Muscle of leg (tissue), 11 donors: ENCODE results near the gene MED16. TPM values are rescaled to one million over a fixed set of nuclear protein-coding genes. Genes with fewer than 3 reads are reported as not detected.
A peak's percentile ranks its signal among the peaks of the same experiment; 100 is the strongest.
"Not testable (repeated sequence)": the region's sequence is repeated elsewhere in the genome, so short reads cannot be mapped to it uniquely, and the experiment has no call there.

Source experiments
- DNase-seq: peaks from one replicate; pipeline ENCODE4 v3.0.0; 2013
- H3K27ac ChIP-seq: one replicate; pipeline ENCODE4 v1.5.1; 2013; ENCODE audit warnings: mild to moderate bottlenecking, low read length, control low read depth
- H3K27me3 ChIP-seq: one replicate; pipeline ENCODE4 v1.6.1; 2013; ENCODE audit warnings: low read length; ENCODE audit not compliant: control insufficient read depth, insufficient read depth
- H3K36me3 ChIP-seq: one replicate; pipeline ENCODE4 v1.6.1; 2013; ENCODE audit warnings: low read length; ENCODE audit not compliant: control insufficient read depth, insufficient read depth
- H3K4me1 ChIP-seq: one replicate; pipeline ENCODE4 v1.6.1; 2013; ENCODE audit warnings: low read length; ENCODE audit not compliant: control insufficient read depth, insufficient read depth
- H3K4me3 ChIP-seq: one replicate; pipeline ENCODE4 v1.5.1; 2013; ENCODE audit warnings: low read length, control low read depth
- H3K9me3 ChIP-seq: replicated peaks from 2 replicates; pipeline ENCODE4 v1.6.1; 2013; ENCODE audit warnings: low read depth, low read length; ENCODE audit not compliant: control insufficient read depth
- WGBS: methylation state at CpG from one replicate; pipeline ENCODE4 v1.1.5; 2013; ENCODE audit warnings: missing lambda C conversion rate; ENCODE audit not compliant: insufficient coverage; 5-methylcytosine and 5-hydroxymethylcytosine counted together
- polyA plus RNA-seq, 8 donors: library from polyadenylated mRNA; unstranded; fragments of 120-200 nt; gene quantifications; one replicate each; pipeline versions ENCODE4 v1.2.1 to v1.2.3, GENCODE V29; 2013; ENCODE audit warnings: inconsistent platforms in 1 of 8, low replicate concordance in 1 of 8; ENCODE audit not compliant: insufficient read length in 8 of 8, insufficient read depth in 1 of 8
- total RNA-seq: library from RNA; stranded (reverse); fragments of 120-200 nt; gene quantifications from one replicate; pipeline ENCODE4 v1.2.4, GENCODE V29; 2013

MED16 gene
- total and polyA plus RNA-seq, 9 donors: 11.6 to 48.1 (median 37.7) TPM

DNA sequence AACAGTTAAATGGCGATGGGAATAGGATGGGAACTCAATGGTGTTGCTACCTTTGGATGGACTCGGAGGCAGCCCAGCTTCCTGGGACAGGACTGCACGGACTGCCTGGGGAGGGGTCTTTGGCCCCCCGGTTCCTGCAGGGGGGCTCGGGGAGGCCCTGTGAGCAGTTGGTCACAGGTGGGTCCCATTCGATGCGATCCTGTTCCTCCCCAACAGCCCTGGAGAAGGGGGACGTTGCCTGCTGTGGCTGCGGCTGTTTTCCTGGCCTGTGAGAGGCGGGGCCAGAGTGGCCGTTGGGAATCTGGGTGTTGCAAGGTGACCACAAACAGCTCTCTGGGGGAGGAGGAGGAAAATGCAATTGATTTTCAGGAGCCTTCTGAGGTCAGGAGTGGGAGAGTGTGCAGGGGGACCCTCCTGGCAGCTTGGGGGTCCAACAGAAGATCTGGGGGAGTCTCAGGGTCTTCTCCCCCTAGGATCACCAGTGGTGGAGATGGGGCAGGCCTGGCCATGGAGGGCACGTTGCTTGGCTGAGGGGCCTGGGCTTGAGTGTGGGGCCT lies 69.3 kb downstream of the MED16 start:
- peaks cover 37% of the 10 kb centered on the region for H3K27me3 ChIP-seq
- H3K36me3 ChIP-seq: no peaks in the 10 kb centered on the region
- no peaks in the 10 kb centered on the region for H3K4me1 ChIP-seq
- WGBS: 36% methylated on average over 7 of the region's 12 CpGs
- H3K4me3 ChIP-seq: no peak overlapping the region
- DNase-seq: no peak
- H3K9me3 ChIP-seq: no peaks in the 10 kb centered on the region
- no peak overlapping the region for H3K27ac ChIP-seq

- Histone ChIP-seq H3K27ac (no peak within 1 kb of the TSS), H3K27me3 (peaks cover 37% of the 10 kb centered on the region), H3K4me3 (no peak within 1 kb of the TSS), H3K36me3 (no peaks in the 10 kb centered on the region), H3K4me1 (no peaks in the 10 kb centered on the region), H3K9me3 (no peaks in the 10 kb centered on the region)
- peak; percentile 11 for DNase-seq
- 0% methylated on average over 20 of the region's 86 CpGs for WGBS
Observed at GRCh38 chr19:821825-822503, 71.0 kb downstream of the MED16 start, which contains the start of gene PLPPR3. PLPPR3 (minus strand) TSS chr19:821955; CDS start chr19:821559, 396 bp downstream.

DNA sequence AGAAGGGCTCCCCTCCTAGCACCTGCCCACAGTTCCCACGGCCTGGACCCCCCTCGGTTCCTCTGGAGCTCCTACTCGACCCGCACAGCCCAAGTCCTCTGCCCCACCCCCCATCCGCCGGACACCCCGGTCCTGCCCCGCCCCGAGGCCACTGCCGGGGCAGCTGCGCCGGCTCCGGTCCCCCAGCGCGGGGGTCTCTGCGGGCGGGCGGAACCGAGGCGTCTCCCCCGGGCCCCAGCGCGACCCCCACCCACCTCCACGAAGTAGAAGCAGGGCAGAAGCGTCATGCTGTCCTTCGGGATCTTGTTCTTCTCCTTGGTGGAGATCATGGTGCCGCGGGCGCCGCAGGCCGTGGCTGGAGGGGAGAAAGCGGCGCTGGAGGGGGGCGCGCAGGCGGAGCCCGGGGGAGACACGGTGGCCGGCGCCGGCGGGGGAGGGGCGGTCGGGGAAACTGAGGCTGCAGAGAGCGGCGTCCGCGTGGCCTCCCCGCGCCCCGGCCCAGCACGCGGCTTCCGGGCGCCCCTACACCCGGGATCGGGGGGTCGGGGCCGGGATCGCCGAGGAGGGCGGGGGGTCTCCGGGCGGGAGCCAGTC lies 71.7 kb downstream of the MED16 start:
- Histone ChIP-seq H3K36me3 (no peaks in the 10 kb centered on the region), H3K9me3 (no peaks in the 10 kb centered on the region), H3K27me3 (peaks cover 37% of the 10 kb centered on the region), H3K27ac (no peak overlapping the region), H3K4me3 (no peak overlapping the region), H3K4me1 (no peaks in the 10 kb centered on the region)
- DNase-seq: peak; percentile 15
- WGBS: under 1% methylated on average over 60 of the region's 64 CpGs

DNA sequence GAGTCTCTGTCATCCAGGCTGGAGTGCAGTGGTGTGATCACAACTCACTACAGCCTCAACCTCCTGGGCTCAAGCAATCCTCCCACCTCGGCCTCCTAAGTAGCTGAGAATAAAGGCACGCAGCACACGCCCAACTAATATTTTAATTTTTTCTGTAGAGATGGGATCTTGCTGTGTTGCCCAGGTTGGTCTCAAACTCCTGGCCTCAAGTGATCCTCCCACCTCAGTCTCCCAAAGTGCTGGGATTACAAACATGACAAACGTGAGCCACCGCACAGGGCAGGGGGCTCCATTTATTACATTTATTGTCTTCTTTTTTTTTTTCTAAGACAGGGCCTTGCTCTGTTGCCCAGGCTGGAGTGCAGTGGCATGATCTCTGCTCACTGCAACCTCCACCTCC lies 72.8 kb downstream of the MED16 start:
- H3K4me1 ChIP-seq, H3K27ac ChIP-seq, DNase-seq, H3K4me3 ChIP-seq, H3K9me3 ChIP-seq, H3K36me3 ChIP-seq: not testable (repeated sequence)
- 90% methylated on average over 2 of the region's 5 CpGs for whole genome bisulfite sequencing
- H3K27me3 ChIP-seq: peaks cover 33% of the 10 kb centered on the region

Other genes starting within 250 kb of the MED16 start
- gene RNF126, start 230.0 kb downstream of the MED16 start, total RNA-seq: 13.2 TPM
- gene RNF126, start 230.0 kb downstream of the MED16 start, polyA plus RNA-seq: 10 to 100 TPM; 22.2 to 36.0 (median 30.4) TPM
- gene FSTL3, start 216.8 kb downstream of the MED16 start, total RNA-seq: 21.2 TPM
- 10 to 100 TPM; 14.5 to 24.3 (median 18.2) TPM for gene FSTL3, start 216.8 kb downstream of the MED16 start, polyA plus RNA-seq
- gene PRSS57, start 197.7 kb downstream of the MED16 start, total RNA-seq: 0.04 TPM
- 1 to 10 TPM in 1 of 8 donors, under 1 TPM in 6, not detected in 1; 0.16 to 1.2 (median 0.31) TPM for gene PRSS57, start 197.7 kb downstream of the MED16 start, polyA plus RNA-seq
- 23.7 TPM for gene PALM, start 184.3 kb downstream of the MED16 start, total RNA-seq
- gene PALM, start 184.3 kb downstream of the MED16 start, polyA plus RNA-seq: 10 to 100 TPM; 23.9 to 56.7 (median 39.0) TPM
- 0.09 TPM for gene MISP, start 142.1 kb downstream of the MED16 start, total RNA-seq
- 10 to 100 TPM in 1 of 8 donors, 1 to 10 TPM in 1, under 1 TPM in 5, not detected in 1; 0.14 to 11.6 (median 0.18) TPM for gene MISP, start 142.1 kb downstream of the MED16 start, polyA plus RNA-seq
- gene PTBP1, start 95.7 kb downstream of the MED16 start, total RNA-seq: 50.6 TPM
- gene PTBP1, start 95.7 kb downstream of the MED16 start, polyA plus RNA-seq: 100 to 1,000 TPM; 101 to 207 (median 152) TPM
- 0.35 TPM for gene PLPPR3, start 71.2 kb downstream of the MED16 start, total RNA-seq
- under 1 TPM; 0.13 to 0.90 (median 0.54) TPM for gene PLPPR3, start 71.2 kb downstream of the MED16 start, polyA plus RNA-seq
- 0.18 TPM for gene AZU1, start 65.3 kb downstream of the MED16 start, total RNA-seq
- gene AZU1, start 65.3 kb downstream of the MED16 start, polyA plus RNA-seq: 1 to 10 TPM; 1.2 to 6.5 (median 2.3) TPM
- gene PRTN3, start 52.2 kb downstream of the MED16 start, total RNA-seq: 0.44 TPM
- gene PRTN3, start 52.2 kb downstream of the MED16 start, polyA plus RNA-seq: 10 to 100 TPM in 1 of 8 donors, 1 to 10 TPM in 7; 1.5 to 11.6 (median 3.9) TPM
- 0.22 TPM for gene ELANE, start 40.9 kb downstream of the MED16 start, total RNA-seq
- gene ELANE, start 40.9 kb downstream of the MED16 start, polyA plus RNA-seq: 1 to 10 TPM in 2 of 8 donors, under 1 TPM in 6; 0.36 to 4.4 (median 0.67) TPM
- 8.7 TPM for gene CFD, start 33.5 kb downstream of the MED16 start, total RNA-seq
- 1 to 10 TPM; 1.1 to 3.2 (median 1.9) TPM for gene CFD, start 33.5 kb downstream of the MED16 start, polyA plus RNA-seq
- not detected for gene RNU6-9, start 297 bp upstream of the MED16 start, total RNA-seq
- not detected for gene RNU6-9, start 297 bp upstream of the MED16 start, polyA plus RNA-seq
- 13.1 TPM for gene R3HDM4, start 20.0 kb upstream of the MED16 start, total RNA-seq
- gene R3HDM4, start 20.0 kb upstream of the MED16 start, polyA plus RNA-seq: 10 to 100 TPM; 30.4 to 38.6 (median 34.7) TPM
- not detected for gene KISS1R, start 24.1 kb upstream of the MED16 start, total RNA-seq
- not detected for gene KISS1R, start 24.1 kb upstream of the MED16 start, polyA plus RNA-seq
- gene ARID3A, start 32.8 kb upstream of the MED16 start, total RNA-seq: 9.7 TPM
- gene ARID3A, start 32.8 kb upstream of the MED16 start, polyA plus RNA-seq: 10 to 100 TPM in 7 of 8 donors, 1 to 10 TPM in 1; 9.4 to 19.1 (median 16.7) TPM
- gene WDR18, start 91.2 kb upstream of the MED16 start, total RNA-seq: 24.6 TPM
- gene WDR18, start 91.2 kb upstream of the MED16 start, polyA plus RNA-seq: 10 to 100 TPM; 25.9 to 46.9 (median 32.8) TPM
- gene GRIN3B, start 107.2 kb upstream of the MED16 start, total RNA-seq: not detected
- gene GRIN3B, start 107.2 kb upstream of the MED16 start, polyA plus RNA-seq: under 1 TPM; 0.11 to 0.58 (median 0.30) TPM
- 60.5 TPM for gene TMEM259, start 127.9 kb upstream of the MED16 start, total RNA-seq
- 100 to 1,000 TPM in 3 of 8 donors, 10 to 100 TPM in 5; 73.8 to 115 (median 87.3) TPM for gene TMEM259, start 127.9 kb upstream of the MED16 start, polyA plus RNA-seq
- gene RNU6-2, start 128.3 kb upstream of the MED16 start, total RNA-seq: not detected
- not detected for gene RNU6-2, start 128.3 kb upstream of the MED16 start, polyA plus RNA-seq
- gene CNN2, start 133.4 kb upstream of the MED16 start, total RNA-seq: 31.3 TPM
- gene CNN2, start 133.4 kb upstream of the MED16 start, polyA plus RNA-seq: 10 to 100 TPM; 51.3 to 64.9 (median 54.3) TPM
- gene ABCA7, start 146.9 kb upstream of the MED16 start, total RNA-seq: 8.9 TPM
- gene ABCA7, start 146.9 kb upstream of the MED16 start, polyA plus RNA-seq: 10 to 100 TPM in 7 of 8 donors, 1 to 10 TPM in 1; 7.9 to 23.0 (median 15.6) TPM
- 5.0 TPM for gene ARHGAP45, start 174.0 kb upstream of the MED16 start, total RNA-seq
- gene ARHGAP45, start 174.0 kb upstream of the MED16 start, polyA plus RNA-seq: 10 to 100 TPM in 7 of 8 donors, 1 to 10 TPM in 1; 8.6 to 13.1 (median 11.2) TPM
- gene POLR2E, start 202.2 kb upstream of the MED16 start, total RNA-seq: 69.6 TPM
- gene POLR2E, start 202.2 kb upstream of the MED16 start, polyA plus RNA-seq: 100 to 1,000 TPM; 117 to 149 (median 133) TPM
- gene GPX4, start 210.8 kb upstream of the MED16 start, total RNA-seq: 145 TPM
- 100 to 1,000 TPM; 156 to 203 (median 163) TPM for gene GPX4, start 210.8 kb upstream of the MED16 start, polyA plus RNA-seq